Breast epithelium (tissue), 4 donors: ENCODE measurements around the gene NBPF20. TPM values are rescaled to one million over a fixed set of nuclear protein-coding genes. Genes with fewer than 3 reads are reported as not detected.
A peak's percentile ranks its signal among the peaks of the same experiment; 100 is the strongest.
"Not testable (repeated sequence)": the region's sequence is repeated elsewhere in the genome, so short reads cannot be mapped to it uniquely, and the experiment has no call there.

Experiments
- DNase-seq, 2 donors: peaks; one replicate each; pipeline ENCODE4 v3.0.0-alpha.2; 2019; ENCODE audit warnings: low spot score in 2 of 2
- H3K27ac ChIP-seq, 2 donors: fragments of 200-600 bp; sonication (generic) in 1 of 2; one replicate each; pipeline ENCODE4 v1.5.1; 2016 to 2019; ENCODE audit warnings: mild to moderate bottlenecking in 1 of 2
- H3K27me3 ChIP-seq, 2 donors: fragments of 200-600 bp; sonication (generic) in 1 of 2; one replicate each; pipeline versions ENCODE4 v1.5.1 to v1.6.0; 2017 to 2019; ENCODE audit warnings: control low read depth in 1 of 2, mild to moderate bottlenecking in 1 of 2
- H3K36me3 ChIP-seq: fragments of 200-600 bp; one replicate; pipeline ENCODE4 v1.5.1; 2019
- H3K4me1 ChIP-seq, 2 donors: fragments of 200-600 bp; sonication (generic); one replicate each; pipeline ENCODE4 v1.5.1; 2016 to 2019; ENCODE audit warnings: control low read depth in 1 of 2
- H3K4me3 ChIP-seq, 3 donors: fragments of 200-600 bp; sonication (generic); 1 replicate in 2 of 3; 2 replicates in 1 of 3; pipeline ENCODE4 v1.5.1; 2016 to 2019; ENCODE audit warnings: mild to moderate bottlenecking in 3 of 3, moderate library complexity in 2 of 3
- H3K9me3 ChIP-seq, 2 donors: fragments of 200-600 bp; sonication (generic) in 1 of 2; one replicate each; pipeline ENCODE4 v1.5.1; 2016 to 2019; ENCODE audit warnings: control low read depth in 1 of 2
- intact Hi-C: fragments of 100-400 bp; cut with DNase I; formaldehyde crosslinking; loops from one replicate; pipeline ENCODE4 v1.15.1; 2023; ENCODE audit warnings: low total_unique reads
- total RNA-seq, 3 donors: library from RNA; depleted of rRNA; stranded (reverse); fragments of >200 nt; gene quantifications; one replicate each; pipeline ENCODE4 v1.1.0, GENCODE V29; 2016

NBPF20 gene
- total RNA-seq, 3 donors from 2014 or later = 2.5 to 4.3 (median 3.3) TPM

DNA sequence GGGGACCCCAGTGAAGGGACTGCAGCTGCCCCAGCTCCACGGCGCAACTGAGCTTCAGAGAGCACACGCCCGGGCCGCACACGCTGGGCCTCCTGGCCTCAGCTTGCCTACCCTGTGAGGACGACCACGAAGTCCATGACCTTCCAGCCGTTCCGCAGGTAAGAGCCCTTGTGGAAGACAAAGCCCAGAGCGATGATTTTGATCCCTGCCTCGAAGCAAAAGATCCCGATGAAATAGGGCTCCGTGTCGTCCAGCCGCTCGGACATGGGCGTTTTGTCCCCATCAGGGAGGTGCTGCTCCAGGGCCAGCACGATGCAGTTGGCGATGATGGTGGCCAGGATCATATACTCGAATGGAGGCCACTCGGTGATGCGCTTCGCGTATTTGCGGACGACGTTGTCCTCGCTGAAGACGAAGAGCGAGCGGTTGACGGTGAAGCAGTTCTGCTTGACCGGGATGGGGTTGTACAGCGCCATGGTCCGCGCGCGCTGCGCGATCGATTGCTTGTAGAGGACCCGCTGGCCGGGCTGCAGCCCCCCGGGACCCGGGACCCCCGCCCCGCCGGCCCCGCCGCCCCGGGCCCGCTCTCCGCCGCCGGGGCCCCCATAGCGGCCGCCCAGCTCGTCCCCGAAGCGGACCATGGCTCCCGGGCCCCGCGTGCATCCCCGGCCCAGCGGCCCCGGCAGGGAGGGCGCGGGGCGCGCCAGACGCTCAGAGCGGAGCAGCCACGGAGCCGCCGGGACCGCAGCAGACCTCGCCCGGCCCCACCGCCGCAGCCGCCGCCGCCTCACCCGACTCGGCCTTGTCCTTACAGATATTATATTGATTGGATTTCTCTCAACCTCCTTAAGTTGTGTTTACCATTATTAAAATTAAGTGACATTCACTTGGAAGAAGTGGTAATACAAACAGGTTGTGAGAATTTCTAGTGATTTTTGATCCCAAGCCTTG is 28.7 kb upstream of the NBPF20 start:
- H3K27ac ChIP-seq, H3K4me3 ChIP-seq, H3K36me3 ChIP-seq, H3K9me3 ChIP-seq, DNase-seq, H3K4me1 ChIP-seq, intact Hi-C loops, H3K27me3 ChIP-seq: not testable (repeated sequence)

- H3K36me3 ChIP-seq, H3K9me3 ChIP-seq, DNase-seq, H3K4me1 ChIP-seq, H3K27me3 ChIP-seq, H3K4me3 ChIP-seq, H3K27ac ChIP-seq, intact Hi-C loops: not testable (repeated sequence)
Observed at GRCh38 chr1:145452506-145452905, 27.1 kb upstream of the NBPF20 start.

DNA sequence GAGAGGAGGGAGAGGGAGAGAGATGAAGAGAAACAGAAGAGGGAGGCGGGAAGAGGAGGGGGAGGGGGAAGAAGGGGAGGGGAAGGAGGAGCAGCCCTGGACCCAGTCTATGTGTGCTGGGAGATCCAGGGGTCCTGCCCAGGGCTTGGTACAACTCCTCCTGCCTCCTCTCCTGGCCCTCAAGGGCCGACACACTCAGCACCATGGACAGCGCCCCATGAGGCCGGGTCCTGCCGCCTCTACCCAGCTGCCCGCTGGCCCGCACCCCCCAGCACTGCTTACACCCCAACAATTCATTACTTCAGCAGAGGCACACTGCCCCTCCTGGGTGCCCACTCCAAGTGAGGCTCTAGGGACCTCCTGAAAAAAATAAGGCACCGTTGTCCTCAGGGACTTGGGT is 26.5 kb upstream of the NBPF20 start:
- H3K27ac ChIP-seq, DNase-seq, intact Hi-C loops, H3K4me1 ChIP-seq, H3K4me3 ChIP-seq, H3K36me3 ChIP-seq, H3K9me3 ChIP-seq, H3K27me3 ChIP-seq: not testable (repeated sequence)

- H3K27ac ChIP-seq, H3K36me3 ChIP-seq, H3K9me3 ChIP-seq, H3K4me3 ChIP-seq, H3K4me1 ChIP-seq, DNase-seq, intact Hi-C loops, H3K27me3 ChIP-seq: not testable (repeated sequence)
Observed at GRCh38 chr1:145445219-145445618, 19.8 kb upstream of the NBPF20 start.

GRCh38 chr1:145442340-145442739 is 16.9 kb upstream of the NBPF20 start:
- H3K9me3 ChIP-seq, H3K27ac ChIP-seq, H3K36me3 ChIP-seq, DNase-seq, H3K27me3 ChIP-seq, H3K4me3 ChIP-seq, intact Hi-C loops, H3K4me1 ChIP-seq: not testable (repeated sequence)

GRCh38 chr1:145431363-145432256 is 6.2 kb upstream of the NBPF20 start:
- H3K9me3 ChIP-seq, intact Hi-C loops, H3K27ac ChIP-seq: not testable (repeated sequence)

DNA sequence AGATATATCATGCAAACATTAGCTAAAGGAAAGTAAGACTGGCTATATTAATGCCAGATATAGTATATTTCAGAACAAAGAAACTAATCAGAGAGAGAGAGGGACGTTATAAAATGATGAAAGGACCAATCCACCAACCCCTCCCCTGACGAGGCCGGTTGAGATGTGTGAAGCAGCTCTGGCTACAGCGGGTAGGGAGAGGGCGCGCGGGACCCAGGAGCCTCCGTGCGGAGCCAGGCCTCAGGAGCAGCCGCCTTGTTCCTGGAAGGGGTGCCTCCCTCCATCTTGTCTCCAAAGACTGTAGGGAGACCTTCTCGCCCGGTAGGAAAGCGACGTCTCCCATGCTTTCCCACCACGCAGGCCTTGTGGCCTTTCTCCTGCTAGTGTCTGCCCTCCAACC is 5.4 kb upstream of the NBPF20 start:
- intact Hi-C loops, H3K9me3 ChIP-seq, H3K27ac ChIP-seq, DNase-seq, H3K36me3 ChIP-seq, H3K27me3 ChIP-seq, H3K4me3 ChIP-seq, H3K4me1 ChIP-seq: not testable (repeated sequence)

More at GRCh38 chr1:145431363-145432256, 6.2 kb upstream of the NBPF20 start:
- H3K4me3 ChIP-seq = peak overlapping the region in 2 of 3 donors; percentile 35 to 56
- not testable (repeated sequence) for H3K27me3 ChIP-seq, DNase-seq, H3K36me3 ChIP-seq, H3K4me1 ChIP-seq

DNA sequence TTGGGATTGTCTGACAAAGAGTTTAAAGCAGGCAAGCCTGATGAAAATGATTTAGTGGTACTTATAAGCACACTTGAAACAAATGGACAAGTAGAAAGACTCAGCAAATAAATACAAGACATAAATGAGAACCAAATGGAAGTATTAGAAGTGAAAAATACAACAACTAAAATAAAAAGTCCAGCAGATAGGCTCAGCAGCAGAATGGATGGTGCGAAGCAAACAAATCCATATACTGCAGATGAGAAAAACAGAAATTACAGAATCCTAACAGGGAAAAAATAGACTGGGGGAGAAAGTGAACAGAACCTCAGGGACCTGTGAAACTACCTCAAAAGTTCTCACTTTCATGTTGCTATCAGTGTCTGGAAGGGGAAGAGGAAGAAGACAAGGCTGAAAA is 3.9 kb upstream of the NBPF20 start:
- H3K36me3 ChIP-seq, H3K9me3 ChIP-seq, DNase-seq, H3K27me3 ChIP-seq, H3K4me1 ChIP-seq, intact Hi-C loops, H3K4me3 ChIP-seq, H3K27ac ChIP-seq: not testable (repeated sequence)

DNA sequence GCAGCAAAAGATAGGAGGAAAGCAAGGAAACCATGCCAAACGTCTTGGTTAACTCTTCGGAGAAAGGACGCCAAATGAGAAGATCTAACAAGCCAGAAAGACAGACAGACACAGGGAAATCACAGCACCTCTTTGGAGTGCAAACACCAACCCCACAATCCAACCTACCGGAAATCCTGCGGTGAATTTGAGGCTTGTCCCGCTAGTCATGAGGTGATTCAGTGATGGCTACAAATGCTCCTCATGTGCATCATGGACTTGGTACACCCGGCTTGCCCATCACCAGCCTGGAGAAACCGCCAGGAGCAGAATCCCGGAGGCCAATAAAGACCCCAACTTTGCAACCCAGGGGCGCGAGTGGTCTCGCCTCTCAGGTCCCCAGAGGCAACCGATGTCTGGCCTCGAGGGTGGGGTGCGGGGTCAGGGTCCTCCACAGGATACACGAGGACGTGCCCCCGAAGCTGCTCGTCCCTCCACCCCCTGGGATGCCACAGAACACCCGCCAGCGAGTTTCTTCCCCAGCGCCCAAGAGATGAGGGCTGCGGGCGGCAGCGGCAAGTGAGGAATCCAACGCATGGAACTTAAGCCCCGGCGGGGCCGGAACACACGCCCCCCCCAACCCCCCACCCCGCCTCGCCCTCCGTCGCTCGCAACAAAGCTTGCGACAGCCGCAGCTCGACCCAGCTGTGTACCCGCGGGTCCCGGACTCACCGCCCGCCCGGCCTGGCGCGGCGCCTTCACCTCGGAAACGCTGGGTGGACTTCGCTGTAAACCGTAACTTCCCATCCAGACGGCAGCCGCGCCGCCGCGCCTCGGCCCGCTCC is 579 bp downstream of the NBPF20 start:
- H3K4me1 ChIP-seq, H3K36me3 ChIP-seq, H3K9me3 ChIP-seq, H3K27me3 ChIP-seq, DNase-seq, intact Hi-C loops: not testable (repeated sequence)
- Histone ChIP-seq H3K4me3 (peak overlapping the region; percentile 51 to 75 (median 66)), H3K27ac (peak overlapping the region in 1 of 2 donors; percentile 59)

GRCh38 chr1:145415149-145415548 is 10.3 kb downstream of the NBPF20 start:
- H3K4me1 ChIP-seq, H3K27ac ChIP-seq, H3K36me3 ChIP-seq, H3K4me3 ChIP-seq, DNase-seq, intact Hi-C loops, H3K9me3 ChIP-seq, H3K27me3 ChIP-seq: not testable (repeated sequence)

GRCh38 chr1:145407266-145407665 is 18.1 kb downstream of the NBPF20 start:
- DNase-seq, H3K4me1 ChIP-seq, H3K27me3 ChIP-seq, intact Hi-C loops, H3K27ac ChIP-seq, H3K36me3 ChIP-seq, H3K9me3 ChIP-seq, H3K4me3 ChIP-seq: not testable (repeated sequence)

DNA sequence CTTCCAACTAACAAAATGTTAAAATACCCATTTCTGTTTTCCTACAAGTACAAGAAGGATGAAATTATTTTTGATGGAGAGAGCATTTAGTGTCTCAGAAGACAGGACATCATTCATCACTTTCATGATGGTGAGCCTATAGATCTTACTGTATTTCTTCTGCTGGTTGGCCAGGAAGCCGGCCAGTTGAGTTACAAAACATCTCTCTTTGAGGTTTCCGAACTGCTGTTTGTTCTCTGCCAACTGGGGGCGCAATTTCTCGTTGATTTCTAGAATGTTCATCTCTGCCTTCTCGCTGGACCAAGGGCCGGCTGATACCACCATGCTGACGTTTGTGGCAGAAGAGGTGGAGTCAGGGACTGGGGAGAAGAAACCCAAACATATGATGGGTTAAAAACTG is 20.5 kb downstream of the NBPF20 start:
- H3K4me1 ChIP-seq, H3K27ac ChIP-seq, intact Hi-C loops: not testable (repeated sequence)

More for the DNA sequence above, 20.5 kb downstream of the NBPF20 start:
- DNase-seq, H3K36me3 ChIP-seq, H3K9me3 ChIP-seq, H3K27me3 ChIP-seq, H3K4me3 ChIP-seq: not testable (repeated sequence)
